Activated CD4-positive, alpha-beta T cell treated with anti-CD3 and anti-CD28 coated beads, Interleukin-2, amount 50 U/mL, for 48 hours (primary cell): ENCODE data around the gene RICTOR.
A peak's percentile ranks its signal among the peaks of the same experiment; 100 is the strongest.

Experiments
- DNase-seq, 2 experiments: peaks; one replicate each; pipeline ENCODE4 v3.0.0-alpha.2; 2020

Gene RICTOR

GRCh38 chr5:38932854-38933408 is 141.3 kb downstream of the RICTOR start:
- DNase-seq: no peak

GRCh38 chr5:38931731-38932130 is 142.5 kb downstream of the RICTOR start:
- DNase-seq: no peak

DNA sequence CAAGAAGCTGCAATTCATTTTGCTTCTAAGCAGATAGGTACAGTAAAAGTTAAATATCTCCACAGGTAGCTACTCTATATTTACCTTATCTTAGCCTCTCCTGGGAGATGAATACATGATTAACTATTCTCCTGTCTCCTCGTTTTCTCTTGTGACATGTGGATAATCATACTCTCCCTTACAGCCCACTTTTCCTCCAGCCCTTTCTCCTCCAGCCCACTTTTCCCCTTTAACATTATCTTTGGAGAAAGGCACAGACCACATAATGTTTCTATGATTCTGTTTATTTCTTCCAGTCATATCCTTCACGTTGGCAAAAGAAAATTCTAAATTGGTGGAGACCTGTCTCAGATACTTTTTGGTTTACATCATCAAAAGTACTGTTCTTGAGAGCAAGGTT is 144.4 kb downstream of the RICTOR start:
- no peak for DNase-seq

DNA sequence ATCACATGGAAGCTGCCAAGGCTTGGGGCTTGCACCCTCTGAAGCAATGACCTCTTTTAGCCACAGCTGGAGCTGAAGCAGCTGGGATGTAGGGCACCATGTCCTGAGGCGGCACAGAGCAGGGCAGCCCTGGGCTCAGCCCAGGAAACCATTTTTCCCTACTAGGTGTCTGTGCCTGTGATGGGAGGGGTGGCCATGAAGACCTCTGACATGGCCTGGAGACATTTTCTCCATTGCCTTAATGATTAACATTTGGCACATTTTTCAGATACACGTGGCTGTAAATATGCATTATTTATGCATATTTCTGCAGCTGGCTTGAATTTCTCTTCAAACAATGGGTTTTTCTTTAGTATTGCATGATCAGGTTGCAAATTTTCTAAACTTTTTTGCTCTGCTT is 146.7 kb downstream of the RICTOR start:
- DNase-seq: no peak

DNA sequence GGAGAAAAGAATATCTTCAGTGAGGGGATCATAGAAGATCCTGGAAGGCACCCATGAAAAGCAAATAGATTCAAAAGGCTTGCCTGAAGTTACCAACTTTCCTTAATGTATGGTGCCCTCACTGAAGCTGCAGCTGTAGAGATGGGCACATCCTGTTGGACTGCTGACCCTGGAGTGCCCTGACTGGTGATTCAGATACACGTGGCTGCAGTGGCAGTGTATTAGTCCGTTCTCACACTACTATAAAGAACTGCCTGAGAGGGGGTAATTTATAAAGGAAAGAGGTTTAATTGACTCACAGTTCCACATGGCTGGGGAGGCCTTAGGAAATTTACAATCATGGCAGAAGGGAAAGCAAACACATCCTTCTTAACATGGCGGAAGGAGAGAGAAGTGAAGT is 148.1 kb downstream of the RICTOR start:
- DNase-seq: no peak

GRCh38 chr5:38925154-38925925 is 148.9 kb downstream of the RICTOR start:
- DNase-seq: no peak

GRCh38 chr5:38923661-38924451 is 150.3 kb downstream of the RICTOR start:
- DNase-seq: no peak

- DNase-seq: peak; percentile 55 to 64
These were observed 152.0 kb downstream of the RICTOR start for GRCh38 chr5:38922199-38922598.

DNA sequence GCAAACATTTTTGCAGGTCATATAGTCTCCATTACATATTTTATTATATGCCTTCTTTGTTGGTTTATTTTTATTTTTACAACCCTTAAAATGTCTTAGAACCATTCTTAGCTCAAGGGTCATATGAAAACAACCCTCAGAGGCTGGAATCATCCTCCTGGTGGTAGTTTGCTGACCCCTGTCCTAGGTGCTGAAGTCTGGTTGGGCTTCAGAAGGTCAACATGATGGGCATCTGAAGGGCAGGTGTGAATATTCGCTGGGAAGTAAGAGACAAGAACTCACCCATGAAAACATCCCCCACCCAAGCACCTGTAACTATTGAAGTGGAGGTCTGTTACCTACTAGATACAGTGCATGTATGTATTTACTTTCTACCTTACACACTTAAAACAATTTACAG is 153.0 kb downstream of the RICTOR start:
- no peak for DNase-seq

DNA sequence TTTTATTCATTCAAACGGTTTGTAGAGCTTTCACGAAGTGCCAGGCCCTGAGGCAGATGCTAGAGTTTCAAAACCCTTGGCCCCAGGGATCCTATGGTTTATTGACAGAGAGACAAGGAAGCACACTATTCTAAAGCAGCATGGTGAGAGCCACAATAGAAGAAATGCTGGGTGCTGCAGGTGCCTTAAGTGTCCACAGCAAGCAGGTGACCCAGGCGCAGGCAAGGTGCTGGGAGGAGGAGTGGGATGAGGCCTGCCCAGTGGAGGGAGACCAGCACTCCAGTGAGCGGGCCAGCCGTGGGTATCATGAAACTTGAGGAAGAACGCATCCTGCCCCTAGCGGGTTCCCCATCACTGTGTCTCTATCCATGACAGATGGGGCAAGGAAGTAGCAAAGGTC is 157.4 kb downstream of the RICTOR start:
- DNase-seq: no peak

GRCh38 chr5:38913714-38914113 is 160.5 kb downstream of the RICTOR start:
- no peak for DNase-seq

- no peak for DNase-seq
These were observed 162.3 kb downstream of the RICTOR start for GRCh38 chr5:38911933-38912332.

- DNase-seq: no peak
These were observed 167.7 kb downstream of the RICTOR start for GRCh38 chr5:38906503-38906902.

GRCh38 chr5:38905516-38905915 is 168.7 kb downstream of the RICTOR start:
- no peak for DNase-seq

GRCh38 chr5:38899936-38900335 is 174.3 kb downstream of the RICTOR start:
- DNase-seq: no peak

GRCh38 chr5:38896760-38897159 is 177.4 kb downstream of the RICTOR start:
- no peak for DNase-seq

- DNase-seq: no peak
These were observed 181.8 kb downstream of the RICTOR start for GRCh38 chr5:38892363-38892762.

DNA sequence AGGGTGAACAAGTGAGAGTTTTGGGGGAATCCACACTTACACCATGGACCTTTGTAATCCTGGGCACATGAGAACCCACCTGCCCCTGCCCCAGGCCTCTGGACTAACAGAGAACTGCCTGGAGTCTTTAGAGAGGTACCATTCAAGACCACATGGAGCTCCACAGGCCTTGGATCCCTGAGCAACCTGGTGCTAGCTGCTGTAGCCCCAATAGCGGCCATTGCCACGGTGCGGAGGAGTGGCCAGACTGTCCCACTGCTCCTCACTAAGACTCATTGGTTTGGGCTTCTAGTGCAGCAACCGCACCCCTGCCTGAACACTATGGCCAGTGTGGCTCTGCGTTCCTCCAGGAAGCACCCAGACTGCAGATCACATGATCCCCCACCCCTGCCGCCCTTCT is 182.6 kb downstream of the RICTOR start:
- no peak for DNase-seq

- no peak for DNase-seq
These were observed 184.8 kb downstream of the RICTOR start for GRCh38 chr5:38889424-38889823.

GRCh38 chr5:38888041-38888440 is 186.2 kb downstream of the RICTOR start:
- no peak for DNase-seq
